HG02571 (cell line): ENCODE results near the gene TTI1.
A peak's percentile ranks its signal among the peaks of the same experiment; 100 is the strongest.

ENCODE experiments used
- ATAC-seq: cut with Tn5 transposase; IDR thresholded peaks from one replicate; pipeline ENCODE4 v1.9.1; 2021; ENCODE audit warnings: mild to moderate bottlenecking, moderate library complexity; ENCODE audit not compliant: unreplicated experiment

The TTI1 gene

DNA sequence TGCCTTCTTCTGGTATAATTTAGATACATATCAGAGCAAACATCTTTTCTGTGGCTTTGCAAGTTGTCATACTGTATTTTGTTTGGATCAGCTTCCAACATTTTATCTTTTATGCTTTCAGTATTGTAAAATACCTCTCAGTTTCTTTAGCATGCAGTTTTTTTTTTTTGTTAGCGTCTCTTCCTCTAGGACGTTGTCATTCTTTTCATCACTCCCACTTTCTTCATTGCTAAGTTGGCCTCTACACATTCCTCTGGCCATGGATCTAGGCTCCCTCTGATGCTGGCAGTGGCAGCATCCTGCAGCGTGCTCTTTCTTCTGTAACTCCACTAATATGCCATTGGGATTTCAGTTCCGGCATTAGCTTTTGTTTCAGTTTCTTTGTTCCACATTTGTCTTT lies 22.0 kb upstream of the TTI1 start:
- no peak for ATAC-seq

GRCh38 chr20:38054647-38055046 lies 21.4 kb upstream of the TTI1 start:
- ATAC-seq: no peak

- no peak for ATAC-seq
Measured at GRCh38 chr20:38052870-38053269, 19.6 kb upstream of the TTI1 start.

- no peak for ATAC-seq
Measured at GRCh38 chr20:38050686-38051085, 17.4 kb upstream of the TTI1 start.

DNA sequence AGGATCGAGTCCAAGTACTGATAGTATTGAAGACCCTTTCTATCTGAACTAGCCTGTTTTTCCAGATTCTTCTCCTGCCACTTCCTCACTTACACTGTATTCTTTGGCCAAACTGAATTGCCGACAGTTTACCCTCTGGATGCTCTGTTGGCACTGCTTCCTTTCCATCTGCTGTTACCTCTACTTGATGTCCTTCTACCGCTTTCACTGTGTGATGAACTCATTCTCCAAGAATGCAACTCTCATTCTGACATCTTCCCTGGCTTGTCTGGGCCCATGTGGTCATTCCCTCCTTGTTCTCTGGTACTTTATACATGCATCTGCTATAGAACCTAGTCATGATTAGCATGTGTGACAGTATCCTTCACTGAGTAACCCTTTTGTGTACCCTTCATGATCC lies 16.5 kb upstream of the TTI1 start:
- ATAC-seq: no peak

DNA sequence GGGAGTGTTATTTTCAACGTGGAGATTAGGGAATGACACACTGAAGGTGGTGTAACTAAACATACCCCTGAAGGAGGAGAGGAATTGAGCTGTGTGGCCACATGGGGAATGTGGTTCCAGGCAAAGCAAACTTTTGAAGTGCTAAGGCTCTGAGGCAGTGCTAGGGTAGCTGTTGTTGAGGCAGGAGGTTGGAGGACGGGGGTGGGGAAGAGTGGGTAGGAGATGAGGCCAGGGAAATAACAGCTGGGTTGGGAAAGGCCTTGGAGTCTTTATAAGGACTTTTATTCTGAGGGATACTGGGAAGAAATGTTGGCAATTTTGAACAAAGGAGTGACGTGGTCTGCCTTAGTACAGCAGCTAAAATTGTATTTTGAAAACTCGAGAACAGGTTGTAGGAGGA lies 13.3 kb upstream of the TTI1 start:
- ATAC-seq: no peak

DNA sequence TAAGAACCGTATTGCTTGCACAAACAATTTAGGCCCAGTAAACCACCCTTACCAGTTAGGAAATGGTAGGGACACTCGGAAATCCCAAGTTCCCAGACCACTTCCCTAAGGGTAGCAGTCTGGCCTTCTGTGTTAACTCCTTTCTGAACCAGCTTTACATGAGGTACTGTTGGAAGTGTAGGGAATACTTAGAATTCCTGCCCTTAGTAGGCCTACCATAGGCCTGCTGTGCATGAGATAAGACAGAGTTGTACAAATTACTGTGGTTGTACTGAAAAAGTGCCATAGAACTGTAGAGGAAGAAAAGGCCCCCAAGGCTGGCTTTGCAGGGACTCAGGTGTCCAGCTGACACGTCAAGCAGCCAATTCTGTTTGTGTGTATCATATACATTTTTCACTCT lies 11.4 kb upstream of the TTI1 start:
- ATAC-seq: no peak

- ATAC-seq: no peak
Measured at GRCh38 chr20:38043512-38044300, 10.4 kb upstream of the TTI1 start.

DNA sequence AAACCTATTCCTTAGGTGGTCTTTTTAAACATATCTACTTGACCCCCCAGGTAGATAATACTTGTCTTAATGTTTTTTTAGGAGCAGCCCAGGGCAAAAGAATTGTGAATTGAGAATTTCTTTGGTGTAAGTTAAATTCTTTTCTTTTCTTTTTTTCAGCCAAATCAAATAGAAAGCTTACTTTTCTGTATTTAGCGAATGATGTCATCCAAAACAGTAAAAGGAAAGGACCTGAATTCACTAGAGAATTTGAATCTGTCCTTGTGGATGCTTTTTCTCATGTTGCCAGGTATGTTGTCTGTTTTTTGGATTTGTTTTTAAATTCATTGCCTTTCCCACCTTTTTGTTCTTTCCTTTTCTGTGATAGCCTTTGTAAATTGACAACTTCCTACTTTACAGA lies 7.0 kb upstream of the TTI1 start:
- no peak for ATAC-seq

- ATAC-seq: no peak
Measured at GRCh38 chr20:38036366-38036765, 3.1 kb upstream of the TTI1 start.

- ATAC-seq: no peak
Measured at GRCh38 chr20:38034961-38035360, 1.7 kb upstream of the TTI1 start.

GRCh38 chr20:38034108-38034649 lies 923 bp upstream of the TTI1 start:
- no peak for ATAC-seq

- peak; percentile 29 for ATAC-seq
Measured at GRCh38 chr20:38032585-38033329, 499 bp downstream of the TTI1 start.

DNA sequence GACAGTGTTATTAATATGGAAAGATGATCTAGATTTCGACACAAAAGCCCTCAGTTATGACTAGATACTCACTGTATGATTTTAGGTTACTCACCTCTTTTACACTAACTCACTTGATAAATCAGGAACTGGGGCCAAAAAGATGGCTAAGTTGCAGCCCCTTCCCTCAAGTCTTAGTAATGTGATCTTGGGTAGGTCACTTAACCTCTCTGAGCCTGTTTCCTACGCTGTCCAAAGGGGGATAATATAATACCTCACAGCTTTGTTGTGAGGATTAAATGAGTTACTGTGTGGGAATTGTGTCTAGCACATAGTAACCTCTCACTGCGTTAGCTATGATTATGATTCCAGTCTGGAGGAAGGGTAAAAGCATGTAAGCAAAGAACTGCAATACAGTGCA lies 1.3 kb downstream of the TTI1 start:
- ATAC-seq: no peak

DNA sequence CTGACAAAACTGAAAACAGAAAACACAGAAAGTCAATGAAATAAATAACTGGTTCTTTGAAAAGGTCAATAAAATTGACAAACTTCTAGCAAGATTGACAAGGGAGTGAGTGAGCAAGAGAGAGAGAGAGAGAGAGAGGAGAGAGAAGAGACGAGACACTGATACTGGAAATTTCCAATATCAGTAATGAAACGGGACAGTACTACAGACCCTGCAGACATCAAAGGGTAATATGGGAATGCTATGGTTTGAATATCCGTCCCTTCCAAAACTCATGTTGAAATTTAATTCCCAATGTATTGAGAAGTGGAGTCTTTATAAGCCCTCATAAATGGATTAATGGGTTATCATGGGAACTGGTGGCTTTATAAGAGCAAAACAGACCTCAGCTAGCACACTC lies 3.8 kb downstream of the TTI1 start:
- no peak for ATAC-seq

DNA sequence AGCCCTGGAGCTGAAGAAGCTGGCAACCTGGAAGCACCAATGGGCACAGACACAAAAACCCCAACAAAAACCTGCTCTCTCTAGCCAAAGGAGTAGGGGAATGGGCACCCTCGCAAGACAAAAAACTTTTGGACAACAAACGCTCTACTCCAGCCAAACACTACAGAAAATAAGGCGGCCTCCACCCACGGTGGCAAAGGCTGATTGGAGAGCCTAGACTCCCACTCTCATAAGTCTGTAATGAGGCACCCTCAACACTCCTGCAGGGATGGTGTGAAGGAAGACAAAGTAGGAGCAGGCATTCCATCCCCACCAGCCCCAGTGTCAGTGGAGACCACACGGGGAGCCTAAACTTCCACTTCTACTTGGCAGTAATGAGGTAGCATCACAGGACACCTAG lies 8.8 kb downstream of the TTI1 start:
- ATAC-seq: no peak

DNA sequence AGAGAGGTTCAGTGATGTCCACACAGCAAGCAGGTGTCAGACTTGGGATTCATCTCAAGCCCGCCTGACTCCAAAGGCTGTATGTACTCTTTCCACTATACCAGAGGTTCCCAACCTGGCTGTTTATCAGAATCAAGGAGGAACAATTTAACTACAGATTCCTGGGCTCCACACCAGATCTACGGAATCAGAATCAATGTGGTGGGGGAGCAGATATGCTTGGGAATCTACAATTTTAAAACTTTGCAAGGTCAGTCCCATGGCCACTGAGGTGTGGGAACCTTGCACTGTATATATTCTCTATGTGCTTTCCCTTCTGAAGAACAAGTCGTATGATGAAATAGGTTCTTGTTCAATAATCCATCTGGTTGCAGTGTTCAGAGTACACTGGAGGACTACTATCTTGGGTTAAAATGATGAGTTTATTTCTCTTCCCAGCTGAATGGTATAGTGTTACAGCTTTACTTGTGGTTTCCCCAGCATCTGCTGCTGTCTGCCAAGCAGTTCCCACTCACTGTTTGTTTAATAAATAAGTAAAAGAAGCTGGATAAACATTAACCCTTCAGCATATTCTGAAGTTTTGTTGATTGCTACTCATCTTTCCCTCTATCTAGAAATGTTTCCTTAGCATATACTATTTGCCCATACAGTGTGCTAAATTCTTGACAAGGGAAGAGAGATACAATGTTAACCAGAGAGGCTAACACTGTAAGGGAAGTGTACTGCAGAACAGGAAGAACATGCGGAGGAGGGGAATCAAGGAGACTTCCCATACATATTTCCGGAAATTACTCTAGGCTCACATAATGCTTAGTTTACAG lies 9.9 kb downstream of the TTI1 start:
- no peak for ATAC-seq

DNA sequence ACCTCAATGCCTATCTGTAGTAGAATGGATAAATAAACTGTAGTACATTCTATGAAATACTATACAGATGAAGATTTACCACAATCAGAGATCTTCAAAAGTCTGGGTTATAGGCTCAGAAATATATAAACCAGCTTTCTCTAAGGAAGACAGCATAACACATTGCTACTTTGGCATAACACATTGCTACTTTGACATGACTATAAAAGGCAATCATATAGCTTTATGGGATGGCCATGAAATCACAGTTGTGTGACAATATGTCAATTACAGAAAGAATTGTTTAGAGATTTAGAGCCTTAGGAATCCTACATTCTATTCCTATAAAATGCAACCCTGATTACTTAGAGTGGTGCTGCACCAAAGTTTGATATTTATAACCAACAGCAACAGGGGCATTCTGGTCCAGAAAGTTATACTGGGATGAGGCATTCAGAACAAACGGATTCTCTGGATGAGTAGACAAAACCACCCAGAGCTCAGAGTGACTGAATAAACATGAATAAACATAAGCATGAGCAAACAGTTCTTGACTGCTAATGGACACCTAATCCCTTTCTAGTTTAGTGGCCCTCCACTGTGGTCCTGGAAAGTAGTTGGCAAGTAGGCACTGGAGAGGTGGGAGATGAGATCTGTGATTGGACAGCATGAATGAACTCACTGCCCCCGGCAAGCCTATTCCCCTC lies 12.0 kb downstream of the TTI1 start:
- ATAC-seq: no peak

DNA sequence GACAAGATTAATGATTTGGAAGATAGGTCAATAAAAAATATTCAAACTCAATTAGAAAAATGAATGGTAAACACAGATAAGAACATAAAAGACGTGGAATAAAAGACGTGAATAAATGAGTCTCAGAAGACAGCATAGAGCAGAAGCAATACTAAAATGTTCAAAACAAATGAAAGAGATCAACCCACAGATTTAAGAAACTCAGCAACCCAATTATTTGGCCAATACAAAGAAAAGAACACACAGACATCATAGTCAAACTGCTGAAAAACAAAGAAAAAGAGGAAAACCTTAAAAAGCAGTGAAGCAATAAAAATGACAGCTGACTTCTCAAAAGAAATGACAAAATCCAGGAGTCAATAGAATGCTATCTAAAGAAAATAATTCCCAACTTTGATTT lies 14.9 kb downstream of the TTI1 start:
- no peak for ATAC-seq

DNA sequence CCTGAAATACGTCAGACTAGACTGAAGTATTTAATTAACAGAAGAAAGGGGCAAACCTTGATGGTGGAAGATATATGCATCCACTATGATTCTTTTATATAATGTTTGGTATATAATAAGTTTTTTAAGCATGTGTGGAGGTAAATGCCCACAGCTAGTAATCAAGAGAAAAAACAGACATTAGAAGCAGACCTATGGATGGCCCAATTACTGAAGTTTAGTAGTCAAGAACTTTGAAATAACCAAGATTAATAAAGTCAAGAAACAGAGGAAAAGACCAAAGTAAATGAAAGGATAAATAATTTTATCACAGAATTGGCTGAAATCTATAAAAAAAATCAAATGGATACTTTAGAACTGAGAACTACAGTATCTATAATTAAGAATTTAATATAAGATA lies 15.3 kb downstream of the TTI1 start:
- no peak for ATAC-seq

GRCh38 chr20:38013887-38014286 lies 19.4 kb downstream of the TTI1 start:
- no peak for ATAC-seq
